Measurements from ENCODE around the gene PPM1A. TPM values are rescaled to one million over a fixed set of nuclear protein-coding genes. Genes with fewer than 3 reads are reported as not detected.

PPM1A gene
- total RNA-seq, 1 experiment from 2014 or later = 52.3 TPM

GRCh38 chr14:60265163-60265562, 16.1 kb downstream of the PPM1A start:
- Histone ChIP-seq H3K27ac (ENCODE audit: low read depth, low read length, poor library complexity, severe bottlenecking) (no peak overlapping the region), H3K36me3 (ENCODE audit: insufficient read depth, low read length, poor library complexity, severe bottlenecking) (no peaks in the 10 kb centered on the region), H3K4me3 (ENCODE audit: low read depth, low read length, poor library complexity, severe bottlenecking) (no peak overlapping the region), H3K27me3 (replicated peaks; ENCODE audit: insufficient read depth, low read depth, low read length, poor library complexity) (no peaks in the 10 kb centered on the region), H3K4me1 (ENCODE audit: insufficient read depth, low read length, poor library complexity, severe bottlenecking) (no peaks in the 10 kb centered on the region), H3K9me3 (ENCODE audit: low read depth, low read length, poor library complexity, severe bottlenecking) (peaks cover 24% of the 10 kb centered on the region)
- ChIA-PET CTCF (no interaction called here), POLR2A (ENCODE audit: low non-redundant PET) (no interaction called here)
- DNase-seq (ENCODE audit: low spot score) = no peak
- intact Hi-C loops (cut with micrococcal nuclease; ENCODE audit: unreplicated experiment) = loop anchor here (5.0 kb wide), 2 partner anchors 222 to 297 kb away; partner anchors contain the start of gene C14orf39
- no TSS peak for BruUV-seq (replicated peaks)
- TF ChIP-seq CTCF (conservative IDR thresholded peaks at IDR 0.05; ENCODE audit: low read depth, low read length) (no peak), EZH2 (IDR thresholded peaks at IDR 0.05; ENCODE audit: borderline replicate concordance, low read depth, low read length, poor library complexity, severe bottlenecking) (no peak)

- Histone ChIP-seq H3K4me3 (ENCODE audit: low read depth, low read length, poor library complexity, severe bottlenecking) (no peak overlapping the region), H3K9me3 (ENCODE audit: low read depth, low read length, poor library complexity, severe bottlenecking) (peaks cover 24% of the 10 kb centered on the region), H3K36me3 (ENCODE audit: insufficient read depth, low read length, poor library complexity, severe bottlenecking) (no peaks in the 10 kb centered on the region), H3K27ac (ENCODE audit: low read depth, low read length, poor library complexity, severe bottlenecking) (no peak overlapping the region), H3K4me1 (ENCODE audit: insufficient read depth, low read length, poor library complexity, severe bottlenecking) (no peaks in the 10 kb centered on the region), H3K27me3 (replicated peaks; ENCODE audit: insufficient read depth, low read depth, low read length, poor library complexity) (no peaks in the 10 kb centered on the region)
- intact Hi-C loops (cut with micrococcal nuclease; ENCODE audit: unreplicated experiment) = loop anchor here (2.0 to 5.0 kb wide), 3 partner anchors 67 to 296 kb away; partner anchors contain the start of gene C14orf39
- peak; percentile 55 for DNase-seq (ENCODE audit: low spot score)
- POLR2A ChIA-PET (ENCODE audit: low non-redundant PET) = no interaction called here
- TF ChIP-seq CTCF (conservative IDR thresholded peaks at IDR 0.05; ENCODE audit: low read depth, low read length) = peak; percentile 75
- no peak for TF ChIP-seq EZH2 (IDR thresholded peaks at IDR 0.05; ENCODE audit: borderline replicate concordance, low read depth, low read length, poor library complexity, severe bottlenecking)
- CTCF ChIA-PET = interaction anchor here (0.7 to 1.3 kb wide), 2 partner anchors 39 to 62 kb away, joined by 3 to 8 read pairs; no protein-coding TSS in a partner anchor
- BruUV-seq (replicated peaks) = no TSS peak
Measured at GRCh38 chr14:60266021-60266937, 17.3 kb downstream of the PPM1A start.

- ChIA-PET CTCF (no interaction called here), POLR2A (ENCODE audit: low non-redundant PET) (no interaction called here)
- intact Hi-C loops (cut with micrococcal nuclease; ENCODE audit: unreplicated experiment) = no loop called here
Measured at GRCh38 chr14:60272177-60272576, 23.2 kb downstream of the PPM1A start.

More at GRCh38 chr14:60272177-60272576, 23.2 kb downstream of the PPM1A start:
- no peak overlapping the region for H3K27ac ChIP-seq (ENCODE audit: low read depth, low read length, poor library complexity, severe bottlenecking)
- no peaks in the 10 kb centered on the region for H3K36me3 ChIP-seq (ENCODE audit: insufficient read depth, low read length, poor library complexity, severe bottlenecking)
- TF ChIP-seq EZH2 (IDR thresholded peaks at IDR 0.05; ENCODE audit: borderline replicate concordance, low read depth, low read length, poor library complexity, severe bottlenecking) (no peak), CTCF (conservative IDR thresholded peaks at IDR 0.05; ENCODE audit: low read depth, low read length) (0 out of 2 replicates have a peak, but pooled peaks have one; percentile 15)
- DNase-seq (ENCODE audit: low spot score) = no peak
- no peak overlapping the region for H3K4me3 ChIP-seq (ENCODE audit: low read depth, low read length, poor library complexity, severe bottlenecking)
- H3K9me3 ChIP-seq (ENCODE audit: low read depth, low read length, poor library complexity, severe bottlenecking) = no peaks in the 10 kb centered on the region
- H3K4me1 ChIP-seq (ENCODE audit: insufficient read depth, low read length, poor library complexity, severe bottlenecking) = peaks cover 13% of the 10 kb centered on the region
- BruUV-seq (replicated peaks) = no TSS peak
- H3K27me3 ChIP-seq (replicated peaks; ENCODE audit: insufficient read depth, low read depth, low read length, poor library complexity) = no peaks in the 10 kb centered on the region

All from A673 (cell line).